22Rv1 (cell line): ENCODE data around the gene CAPZB.

Source experiments
- CTCF ChIP-seq: fragments of 450-650 bp; IDR thresholded peaks from 2 replicates; pipeline ENCODE4 v1.5.1; 2017; ENCODE audit warnings: mild to moderate bottlenecking
- ZFX ChIP-seq: fragments of 450-650 bp; IDR thresholded peaks from 2 replicates; pipeline ENCODE4 v1.6.1; 2017; ENCODE audit warnings: antibody characterized with exemption, borderline replicate concordance

- no peak for TF ChIP-seq CTCF
- TF ChIP-seq ZFX: no peak
These were observed 42.0 kb downstream of the CAPZB start for GRCh38 chr1:19443326-19443725.
